Measurements from ENCODE around the gene KRT8. TPM values are rescaled to one million over a fixed set of nuclear protein-coding genes. Genes with fewer than 3 reads are reported as not detected.
A peak's percentile ranks its signal among the peaks of the same experiment; 100 is the strongest.

The KRT8 gene
- total and polyA plus RNA-seq, 10 of the 15 experiments (the other 5 are each of a cell fraction or from before 2014, with no cell fraction given), result 0.11 to 5.6 (median 0.37) TPM; not detected in 1

GRCh38 chr12:52952076-52952801 is 47.4 kb upstream of the KRT8 start:
- intact Hi-C loops (cut with micrococcal nuclease; ENCODE audit: unreplicated experiment), result no loop called here
- ChIA-PET RAD21 (ENCODE audit: unreplicated experiment) (interaction anchor here (2.0 kb wide), 1 partner anchor 67 kb away, joined by 8 read pairs; no protein-coding TSS in a partner anchor), POLR2A (no interaction called here), CTCF (interaction anchor here (0.6 to 1.7 kb wide), 5 partner anchors 16 to 72 kb away, joined by 3 to 23 read pairs (median 4); no protein-coding TSS in a partner anchor), SMC1A (ENCODE audit: uncharacterized antibody, unreplicated experiment) (interaction anchor here (2.4 kb wide), 1 partner anchor 68 kb away, joined by 14 read pairs; no protein-coding TSS in a partner anchor)
- WGBS (ENCODE audit: insufficient coverage, insufficient replicate concordance, low lambda C conversion rate, missing lambda C conversion rate), result 25% methylated on average over 14 of the region's 15 CpGs
- no peak for DNase-seq (ENCODE audit: low read depth, low spot score)
- H3K9ac ChIP-seq (ENCODE audit: control insufficient read depth, insufficient read depth, low read length), result no peak overlapping the region
- no peak overlapping the region for H3K4me2 ChIP-seq (ENCODE audit: control insufficient read depth, insufficient read depth)
- no peaks in the 10 kb centered on the region for H3K36me3 ChIP-seq (ENCODE audit: control insufficient read depth in 2 of 2, insufficient read depth in 2 of 2, low read length in 1 of 2)
- peak overlapping the region; percentile 23; the same call in 1 of the 2 replicates for H2AFZ ChIP-seq (ENCODE audit: control insufficient read depth, low read depth, low read length)
- H3K27me3 ChIP-seq (replicated peaks in 1 of 2; ENCODE audit: control insufficient read depth in 2 of 2, insufficient read depth in 2 of 2, low read length in 1 of 2), result peaks cover 0 to 4% of the 10 kb centered on the region in 2 experiments; a peak in 2 of 4 replicates
- H4K20me1 ChIP-seq (ENCODE audit: control insufficient read depth, insufficient read depth), result no peaks in the 10 kb centered on the region
- H3K4me3 ChIP-seq, result no peak overlapping the region
- no peaks in the 10 kb centered on the region for H3K9me3 ChIP-seq (replicated peaks; ENCODE audit: control insufficient read depth, insufficient read depth, low read length)
- no peaks in the 10 kb centered on the region for H3K79me2 ChIP-seq (ENCODE audit: control insufficient read depth, insufficient read depth, low read length)
- no peak for FAIRE-seq
- in situ Hi-C loops (cut with MboI), result no loop called here
- H3K4me1 ChIP-seq (ENCODE audit: control insufficient read depth, insufficient read depth, low read length), result no peaks in the 10 kb centered on the region
- no TSS peak for BruUV-seq (replicated peaks)
- H3K27ac ChIP-seq (ENCODE audit: control insufficient read depth, insufficient read depth), result no peak overlapping the region
- peak; percentile 48; the same call in 2 of the 3 replicates for ATAC-seq
- TF ChIP-seq ESRRA (IDR thresholded peaks at IDR 0.05; ENCODE audit: low read length) (no peak), CTCF (IDR thresholded peaks at IDR 0.05 in 2 of 3, conservative IDR thresholded peaks at IDR 0.05 in 1 of 3; ENCODE audit: control insufficient read depth in 2 of 3, extremely low read depth in 1 of 3, insufficient read depth in 1 of 3, low read depth in 3 of 3, low read length in 3 of 3) (peak; percentile 1 to 43 (median 36); a peak in 4 of 6 replicates), RAD21 (IDR thresholded peaks at IDR 0.05; ENCODE audit: insufficient read depth, low read depth, low read length) (0 out of 2 replicates have a peak, but pooled peaks have one; percentile 8), ATF2 (IDR thresholded peaks at IDR 0.05; ENCODE audit: low read length) (no peak), MEF2A (IDR thresholded peaks at IDR 0.05; ENCODE audit: insufficient read depth, low read depth, low read length) (no peak), MEF2B (IDR thresholded peaks at IDR 0.05; ENCODE audit: partially characterized antibody, poor library complexity, severe bottlenecking) (no peak), BHLHE40 (IDR thresholded peaks at IDR 0.05; ENCODE audit: borderline replicate concordance in 1 of 2, low read depth in 2 of 2, low read length in 1 of 2) (peak in 1 of 2 experiments; percentile 34; a peak in 1 of 4 replicates), TCF12 (IDR thresholded peaks at IDR 0.05; ENCODE audit: low read depth, low read length) (no peak), KAT2A (conservative IDR thresholded peaks at IDR 0.05; ENCODE audit: control insufficient read depth, low read depth, low read length) (no peak), TAF1 (IDR thresholded peaks at IDR 0.05; ENCODE audit: borderline replicate concordance, low read depth, low read length) (no peak), ZBED1 (IDR thresholded peaks at IDR 0.05; ENCODE audit: borderline replicate concordance) (no peak), ZNF384 (IDR thresholded peaks at IDR 0.05; ENCODE audit: borderline replicate concordance, low read depth, low read length) (no peak), SUPT20H (IDR thresholded peaks at IDR 0.05; ENCODE audit: borderline replicate concordance, control insufficient read depth, low read depth, low read length) (no peak), BCL11A (IDR thresholded peaks at IDR 0.05; ENCODE audit: low read depth, low read length) (no peak), EGR1 (IDR thresholded peaks at IDR 0.05; ENCODE audit: borderline replicate concordance in 1 of 2, low read depth in 2 of 2, low read length in 2 of 2) (no peak), YY1 (IDR thresholded peaks at IDR 0.05; ENCODE audit: low read depth, low read length) (no peak), CBX5 (IDR thresholded peaks at IDR 0.05; ENCODE audit: low read depth) (no peak), ASH2L (IDR thresholded peaks at IDR 0.05; ENCODE audit: borderline replicate concordance, low read depth) (no peak), TBL1XR1 (IDR thresholded peaks at IDR 0.05; ENCODE audit: low read depth, low read length) (no peak), FOS (IDR thresholded peaks at IDR 0.05; ENCODE audit: borderline replicate concordance, extremely low read depth, insufficient read length) (no peak), CHD4 (IDR thresholded peaks at IDR 0.05) (no peak)

All from GM12878 (cell line).